ENCODE measurements around the gene KRT76.

The KRT76 gene

GRCh38 chr12:52776913-52777395 lies at the start of gene KRT76:
Gene KRT76, minus strand, starts transcription at chr12:52777345. Its CDS starts 54 bp downstream, at chr12:52777291.
- no peak within 1 kb of the TSS for H3K27ac ChIP-seq (ENCODE audit: low read depth, low read length)
- H3K36me3 ChIP-seq (ENCODE audit: control insufficient read depth, insufficient read depth, low read length), result no peaks in the 10 kb centered on the region
- no peaks in the 10 kb centered on the region for H3K27me3 ChIP-seq (ENCODE audit: control insufficient read depth, insufficient read depth, low read length)
- no peak within 1 kb of the TSS for H3K9ac ChIP-seq (ENCODE audit: low read depth, low read length)
- no peaks in the 10 kb centered on the region for H3K4me1 ChIP-seq (ENCODE audit: control insufficient read depth, insufficient read depth, low read length)
- no peaks in the 10 kb centered on the region for H3K9me3 ChIP-seq (ENCODE audit: control insufficient read depth, insufficient read depth, low read length)
- H3K4me3 ChIP-seq (ENCODE audit: low read depth, low read length), result no peak within 1 kb of the TSS

GRCh38 chr12:52825961-52826360 lies 48.8 kb upstream of the KRT76 start:
- H3K4me3 ChIP-seq (ENCODE audit: low read depth, low read length), result no peak overlapping the region
- no peaks in the 10 kb centered on the region for H3K27me3 ChIP-seq (ENCODE audit: control insufficient read depth, insufficient read depth, low read length)
- H3K4me1 ChIP-seq (ENCODE audit: control insufficient read depth, insufficient read depth, low read length), result peaks cover 6% of the 10 kb centered on the region; the same call in 1 of the 2 replicates
- no peak overlapping the region for H3K27ac ChIP-seq (ENCODE audit: low read depth, low read length)
- H3K9me3 ChIP-seq (ENCODE audit: control insufficient read depth, insufficient read depth, low read length), result no peaks in the 10 kb centered on the region
- H3K36me3 ChIP-seq (ENCODE audit: control insufficient read depth, insufficient read depth, low read length), result no peaks in the 10 kb centered on the region
- H3K9ac ChIP-seq (ENCODE audit: low read depth, low read length), result no peak overlapping the region

GRCh38 chr12:52824741-52825410 lies 47.7 kb upstream of the KRT76 start:
- Histone ChIP-seq H3K36me3 (ENCODE audit: control insufficient read depth, insufficient read depth, low read length) (no peaks in the 10 kb centered on the region), H3K27me3 (ENCODE audit: control insufficient read depth, insufficient read depth, low read length) (no peaks in the 10 kb centered on the region), H3K4me3 (ENCODE audit: low read depth, low read length) (no peak overlapping the region), H3K9ac (ENCODE audit: low read depth, low read length) (no peak overlapping the region), H3K27ac (ENCODE audit: low read depth, low read length) (no peak overlapping the region), H3K4me1 (ENCODE audit: control insufficient read depth, insufficient read depth, low read length) (peaks cover 6% of the 10 kb centered on the region; the same call in 1 of the 2 replicates), H3K9me3 (ENCODE audit: control insufficient read depth, insufficient read depth, low read length) (no peaks in the 10 kb centered on the region)

- no peak overlapping the region for H3K4me3 ChIP-seq (ENCODE audit: low read depth, low read length)
- H3K9me3 ChIP-seq (ENCODE audit: control insufficient read depth, insufficient read depth, low read length), result no peaks in the 10 kb centered on the region
- peaks cover 6% of the 10 kb centered on the region; the same call in 1 of the 2 replicates for H3K4me1 ChIP-seq (ENCODE audit: control insufficient read depth, insufficient read depth, low read length)
- no peak overlapping the region for H3K9ac ChIP-seq (ENCODE audit: low read depth, low read length)
- H3K36me3 ChIP-seq (ENCODE audit: control insufficient read depth, insufficient read depth, low read length), result no peaks in the 10 kb centered on the region
- H3K27ac ChIP-seq (ENCODE audit: low read depth, low read length), result no peak overlapping the region
- H3K27me3 ChIP-seq (ENCODE audit: control insufficient read depth, insufficient read depth, low read length), result no peaks in the 10 kb centered on the region
Measured at GRCh38 chr12:52823761-52824450, 46.8 kb upstream of the KRT76 start.

- H3K27ac ChIP-seq (ENCODE audit: low read depth, low read length), result no peak overlapping the region
- no peaks in the 10 kb centered on the region for H3K27me3 ChIP-seq (ENCODE audit: control insufficient read depth, insufficient read depth, low read length)
- H3K9me3 ChIP-seq (ENCODE audit: control insufficient read depth, insufficient read depth, low read length), result no peaks in the 10 kb centered on the region
- no peaks in the 10 kb centered on the region for H3K36me3 ChIP-seq (ENCODE audit: control insufficient read depth, insufficient read depth, low read length)
- no peak overlapping the region for H3K9ac ChIP-seq (ENCODE audit: low read depth, low read length)
- H3K4me1 ChIP-seq (ENCODE audit: control insufficient read depth, insufficient read depth, low read length), result peaks cover 6% of the 10 kb centered on the region; the same call in 1 of the 2 replicates
- no peak overlapping the region for H3K4me3 ChIP-seq (ENCODE audit: low read depth, low read length)
Measured at GRCh38 chr12:52822771-52823510, 45.8 kb upstream of the KRT76 start.

- H3K27ac ChIP-seq (ENCODE audit: low read depth, low read length), result no peak overlapping the region
- no peaks in the 10 kb centered on the region for H3K36me3 ChIP-seq (ENCODE audit: control insufficient read depth, insufficient read depth, low read length)
- H3K27me3 ChIP-seq (ENCODE audit: control insufficient read depth, insufficient read depth, low read length), result no peaks in the 10 kb centered on the region
Measured at GRCh38 chr12:52821826-52822660, 44.9 kb upstream of the KRT76 start.

GRCh38 chr12:52821071-52821730 lies 44.1 kb upstream of the KRT76 start:
- H3K4me3 ChIP-seq (ENCODE audit: low read depth, low read length), result no peak overlapping the region
- no peaks in the 10 kb centered on the region for H3K27me3 ChIP-seq (ENCODE audit: control insufficient read depth, insufficient read depth, low read length)

More at GRCh38 chr12:52821826-52822660, 44.9 kb upstream of the KRT76 start:
- Histone ChIP-seq H3K9ac (ENCODE audit: low read depth, low read length) (no peak overlapping the region), H3K4me3 (ENCODE audit: low read depth, low read length) (no peak overlapping the region), H3K9me3 (ENCODE audit: control insufficient read depth, insufficient read depth, low read length) (no peaks in the 10 kb centered on the region), H3K4me1 (ENCODE audit: control insufficient read depth, insufficient read depth, low read length) (no peaks in the 10 kb centered on the region)

GRCh38 chr12:52820521-52820920 lies 43.4 kb upstream of the KRT76 start:
- no peaks in the 10 kb centered on the region for H3K4me1 ChIP-seq (ENCODE audit: control insufficient read depth, insufficient read depth, low read length)
- H3K27me3 ChIP-seq (ENCODE audit: control insufficient read depth, insufficient read depth, low read length), result no peaks in the 10 kb centered on the region
- H3K27ac ChIP-seq (ENCODE audit: low read depth, low read length), result no peak overlapping the region
- no peak overlapping the region for H3K9ac ChIP-seq (ENCODE audit: low read depth, low read length)
- no peak overlapping the region for H3K4me3 ChIP-seq (ENCODE audit: low read depth, low read length)
- no peaks in the 10 kb centered on the region for H3K9me3 ChIP-seq (ENCODE audit: control insufficient read depth, insufficient read depth, low read length)
- H3K36me3 ChIP-seq (ENCODE audit: control insufficient read depth, insufficient read depth, low read length), result no peaks in the 10 kb centered on the region

More at GRCh38 chr12:52821071-52821730, 44.1 kb upstream of the KRT76 start:
- H3K9me3 ChIP-seq (ENCODE audit: control insufficient read depth, insufficient read depth, low read length), result no peaks in the 10 kb centered on the region
- H3K27ac ChIP-seq (ENCODE audit: low read depth, low read length), result no peak overlapping the region
- no peaks in the 10 kb centered on the region for H3K4me1 ChIP-seq (ENCODE audit: control insufficient read depth, insufficient read depth, low read length)
- no peak overlapping the region for H3K9ac ChIP-seq (ENCODE audit: low read depth, low read length)
- no peaks in the 10 kb centered on the region for H3K36me3 ChIP-seq (ENCODE audit: control insufficient read depth, insufficient read depth, low read length)

GRCh38 chr12:52819731-52820510 lies 42.8 kb upstream of the KRT76 start:
- no peak overlapping the region for H3K4me3 ChIP-seq (ENCODE audit: low read depth, low read length)
- H3K9me3 ChIP-seq (ENCODE audit: control insufficient read depth, insufficient read depth, low read length), result no peaks in the 10 kb centered on the region
- no peaks in the 10 kb centered on the region for H3K36me3 ChIP-seq (ENCODE audit: control insufficient read depth, insufficient read depth, low read length)
- H3K9ac ChIP-seq (ENCODE audit: low read depth, low read length), result no peak overlapping the region
- H3K27me3 ChIP-seq (ENCODE audit: control insufficient read depth, insufficient read depth, low read length), result no peaks in the 10 kb centered on the region
- no peak overlapping the region for H3K27ac ChIP-seq (ENCODE audit: low read depth, low read length)
- H3K4me1 ChIP-seq (ENCODE audit: control insufficient read depth, insufficient read depth, low read length), result no peaks in the 10 kb centered on the region
